ENCODE measurements around the gene AGT. TPM values are rescaled to one million over a fixed set of nuclear protein-coding genes. Genes with fewer than 3 reads are reported as not detected.

AGT gene
- total RNA-seq, 1 experiment from 2014 or later: 0.93 TPM

DNA sequence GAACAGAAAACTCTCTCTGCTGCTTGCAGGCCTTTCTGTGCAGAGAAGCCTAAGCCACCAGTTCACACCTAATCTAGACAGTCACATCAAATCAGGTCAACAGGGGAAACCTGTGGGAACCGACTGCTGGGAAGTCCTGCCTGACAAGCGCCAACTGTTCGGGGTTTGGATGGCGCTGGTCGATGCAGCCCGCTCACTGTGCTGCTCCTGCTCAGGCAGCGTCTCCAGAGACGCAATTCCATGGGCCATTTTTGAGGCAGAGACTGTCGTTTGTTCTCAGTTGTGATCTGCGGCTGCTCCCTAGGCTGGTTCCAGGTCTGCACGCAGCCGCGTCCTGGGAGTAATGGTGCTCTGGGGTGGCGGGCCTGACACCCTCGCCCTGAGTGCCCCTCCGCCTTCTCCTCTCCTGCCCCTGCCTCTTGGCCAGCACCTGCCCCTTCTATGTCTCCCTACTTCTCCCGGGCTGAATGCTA lies 1.4 kb downstream of the AGT start:
- H3K27ac ChIP-seq (ENCODE audit: low read depth, low read length): no peak overlapping the region
- no TSS peak for BruUV-seq (replicated peaks)
- ChIA-PET CTCF (no interaction called here), RAD21 (ENCODE audit: low non-redundant PET in 1 of 2, low total read pairs in 2 of 2, uncharacterized antibody in 2 of 2, unreplicated experiment in 2 of 2) (no interaction called here), POLR2A (no interaction called here)
- TF ChIP-seq EGR1 (IDR thresholded peaks at IDR 0.05; ENCODE audit: low read depth) (no peak), POLR2A (IDR thresholded peaks at IDR 0.05; ENCODE audit: borderline replicate concordance, extremely low read depth, insufficient read depth, insufficient read length) (no peak), JUND (IDR thresholded peaks at IDR 0.05) (no peak), TCF7L2 (IDR thresholded peaks at IDR 0.05; ENCODE audit: borderline replicate concordance, extremely low read depth, insufficient read depth, insufficient read length) (no peak), SIN3A (IDR thresholded peaks at IDR 0.05; ENCODE audit: low read depth) (no peak), RAD21 (IDR thresholded peaks at IDR 0.05; ENCODE audit: low read depth) (no peak), POLR2AphosphoS5 (IDR thresholded peaks at IDR 0.05; ENCODE audit: low read depth, low read length) (no peak), YY1 (IDR thresholded peaks at IDR 0.05; ENCODE audit: extremely low read depth, insufficient replicate concordance, low read depth, low read length) (no peak), SRF (IDR thresholded peaks at IDR 0.05; ENCODE audit: low read depth) (no peak), CEBPB (IDR thresholded peaks at IDR 0.05; ENCODE audit: low read depth) (no peak), ZFX (IDR thresholded peaks at IDR 0.05) (no peak), ELF1 (IDR thresholded peaks at IDR 0.05; ENCODE audit: borderline replicate concordance, low read depth) (no peak), ZNF274 (IDR thresholded peaks at IDR 0.05; ENCODE audit: low read depth, low read length) (no peak), EZH2phosphoT487 (IDR thresholded peaks at IDR 0.05; ENCODE audit: borderline replicate concordance) (no peak)
- TF ChIP-seq, protein P1, sequence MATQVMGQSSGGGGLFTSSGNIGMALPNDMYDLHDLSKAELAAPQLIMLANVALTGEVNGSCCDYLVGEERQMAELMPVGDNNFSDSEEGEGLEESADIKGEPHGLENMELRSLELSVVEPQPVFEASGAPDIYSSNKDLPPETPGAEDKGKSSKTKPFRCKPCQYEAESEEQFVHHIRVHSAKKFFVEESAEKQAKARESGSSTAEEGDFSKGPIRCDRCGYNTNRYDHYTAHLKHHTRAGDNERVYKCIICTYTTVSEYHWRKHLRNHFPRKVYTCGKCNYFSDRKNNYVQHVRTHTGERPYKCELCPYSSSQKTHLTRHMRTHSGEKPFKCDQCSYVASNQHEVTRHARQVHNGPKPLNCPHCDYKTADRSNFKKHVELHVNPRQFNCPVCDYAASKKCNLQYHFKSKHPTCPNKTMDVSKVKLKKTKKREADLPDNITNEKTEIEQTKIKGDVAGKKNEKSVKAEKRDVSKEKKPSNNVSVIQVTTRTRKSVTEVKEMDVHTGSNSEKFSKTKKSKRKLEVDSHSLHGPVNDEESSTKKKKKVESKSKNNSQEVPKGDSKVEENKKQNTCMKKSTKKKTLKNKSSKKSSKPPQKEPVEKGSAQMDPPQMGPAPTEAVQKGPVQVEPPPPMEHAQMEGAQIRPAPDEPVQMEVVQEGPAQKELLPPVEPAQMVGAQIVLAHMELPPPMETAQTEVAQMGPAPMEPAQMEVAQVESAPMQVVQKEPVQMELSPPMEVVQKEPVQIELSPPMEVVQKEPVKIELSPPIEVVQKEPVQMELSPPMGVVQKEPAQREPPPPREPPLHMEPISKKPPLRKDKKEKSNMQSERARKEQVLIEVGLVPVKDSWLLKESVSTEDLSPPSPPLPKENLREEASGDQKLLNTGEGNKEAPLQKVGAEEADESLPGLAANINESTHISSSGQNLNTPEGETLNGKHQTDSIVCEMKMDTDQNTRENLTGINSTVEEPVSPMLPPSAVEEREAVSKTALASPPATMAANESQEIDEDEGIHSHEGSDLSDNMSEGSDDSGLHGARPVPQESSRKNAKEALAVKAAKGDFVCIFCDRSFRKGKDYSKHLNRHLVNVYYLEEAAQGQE (IDR thresholded peaks at IDR 0.05; ENCODE audit: low read depth): no peak
- TF ChIP-seq, protein P2, sequence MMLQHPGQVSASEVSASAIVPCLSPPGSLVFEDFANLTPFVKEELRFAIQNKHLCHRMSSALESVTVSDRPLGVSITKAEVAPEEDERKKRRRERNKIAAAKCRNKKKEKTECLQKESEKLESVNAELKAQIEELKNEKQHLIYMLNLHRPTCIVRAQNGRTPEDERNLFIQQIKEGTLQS (IDR thresholded peaks at IDR 0.05): no peak
- TF ChIP-seq, protein P3, sequence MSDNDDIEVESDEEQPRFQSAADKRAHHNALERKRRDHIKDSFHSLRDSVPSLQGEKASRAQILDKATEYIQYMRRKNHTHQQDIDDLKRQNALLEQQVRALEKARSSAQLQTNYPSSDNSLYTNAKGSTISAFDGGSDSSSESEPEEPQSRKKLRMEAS (IDR thresholded peaks at IDR 0.05): no peak
- TF ChIP-seq, protein P4, sequence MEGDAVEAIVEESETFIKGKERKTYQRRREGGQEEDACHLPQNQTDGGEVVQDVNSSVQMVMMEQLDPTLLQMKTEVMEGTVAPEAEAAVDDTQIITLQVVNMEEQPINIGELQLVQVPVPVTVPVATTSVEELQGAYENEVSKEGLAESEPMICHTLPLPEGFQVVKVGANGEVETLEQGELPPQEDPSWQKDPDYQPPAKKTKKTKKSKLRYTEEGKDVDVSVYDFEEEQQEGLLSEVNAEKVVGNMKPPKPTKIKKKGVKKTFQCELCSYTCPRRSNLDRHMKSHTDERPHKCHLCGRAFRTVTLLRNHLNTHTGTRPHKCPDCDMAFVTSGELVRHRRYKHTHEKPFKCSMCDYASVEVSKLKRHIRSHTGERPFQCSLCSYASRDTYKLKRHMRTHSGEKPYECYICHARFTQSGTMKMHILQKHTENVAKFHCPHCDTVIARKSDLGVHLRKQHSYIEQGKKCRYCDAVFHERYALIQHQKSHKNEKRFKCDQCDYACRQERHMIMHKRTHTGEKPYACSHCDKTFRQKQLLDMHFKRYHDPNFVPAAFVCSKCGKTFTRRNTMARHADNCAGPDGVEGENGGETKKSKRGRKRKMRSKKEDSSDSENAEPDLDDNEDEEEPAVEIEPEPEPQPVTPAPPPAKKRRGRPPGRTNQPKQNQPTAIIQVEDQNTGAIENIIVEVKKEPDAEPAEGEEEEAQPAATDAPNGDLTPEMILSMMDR (IDR thresholded peaks at IDR 0.05 in 2 of 3, conservative IDR thresholded peaks at IDR 0.05 in 1 of 3; ENCODE audit: borderline replicate concordance in 1 of 3, insufficient read depth in 1 of 3, low read depth in 2 of 3, low read length in 2 of 3): no peak
- intact Hi-C loops (cut with micrococcal nuclease): no loop called here
- no peaks in the 10 kb centered on the region for H3K9me3 ChIP-seq (ENCODE audit: control insufficient read depth in 1 of 2, insufficient read depth in 1 of 2, low read depth in 1 of 2, low read length in 2 of 2)
- no peaks in the 10 kb centered on the region for H3K4me1 ChIP-seq (ENCODE audit: control insufficient read depth in 1 of 2, insufficient read depth in 2 of 2, low read length in 2 of 2)
- no peak overlapping the region for H3K9ac ChIP-seq (ENCODE audit: low read length)
- H3K9me2 ChIP-seq (ENCODE audit: insufficient read depth): no peaks in the 10 kb centered on the region
- no peak overlapping the region for H2AFZ ChIP-seq (ENCODE audit: low read depth, low read length, poor library complexity, severe bottlenecking)
- no peak overlapping the region for H3K4me2 ChIP-seq (ENCODE audit: low read length)
- ATAC-seq (no peak), DNase-seq (ENCODE audit: low read depth, low spot score) (no peak)
- no peak overlapping the region for H3K4me3 ChIP-seq (replicated peaks in 1 of 2; ENCODE audit: low read depth in 1 of 2, low read length in 2 of 2)
- H4K20me1 ChIP-seq (ENCODE audit: insufficient read depth): no peaks in the 10 kb centered on the region
- no peaks in the 10 kb centered on the region for H3K79me2 ChIP-seq (ENCODE audit: insufficient read depth, low read length)
- H3K36me3 ChIP-seq (ENCODE audit: control insufficient read depth in 1 of 2, insufficient read depth in 2 of 2, low read length in 2 of 2): no peaks in the 10 kb centered on the region
- H3K27me3 ChIP-seq (ENCODE audit: insufficient read depth, low read length): no peaks in the 10 kb centered on the region
